Ammon's horn (tissue), 1 donor: ENCODE results near the gene CES1.
"Not testable (repeated sequence)": the region's sequence is repeated elsewhere in the genome, so short reads cannot be mapped to it uniquely, and the experiment has no call there.

Experiments
- DNase-seq: peaks from one replicate; pipeline ENCODE4 v3.0.0-alpha.2; 2016; ENCODE audit warnings: low spot score

Gene CES1

DNA sequence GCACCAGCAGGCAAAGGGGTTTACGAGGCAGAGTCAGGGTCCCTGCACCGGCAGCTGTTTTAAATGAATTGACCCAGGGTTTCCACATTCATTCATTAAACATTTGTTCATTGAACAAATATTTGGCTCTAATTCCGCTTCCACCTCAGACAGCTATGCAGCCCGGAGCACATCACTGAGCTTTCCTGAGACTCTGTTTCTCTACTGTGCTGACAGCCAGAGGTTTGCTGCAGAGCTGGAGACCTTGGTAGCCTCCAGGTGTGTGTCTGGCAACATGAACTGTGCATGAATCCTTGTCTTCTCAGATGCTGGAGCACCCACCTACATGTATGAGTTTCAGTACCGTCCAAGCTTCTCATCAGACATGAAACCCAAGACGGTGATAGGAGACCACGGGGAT, 42.7 kb downstream of the CES1 start:
- DNase-seq, result not testable (repeated sequence)

DNA sequence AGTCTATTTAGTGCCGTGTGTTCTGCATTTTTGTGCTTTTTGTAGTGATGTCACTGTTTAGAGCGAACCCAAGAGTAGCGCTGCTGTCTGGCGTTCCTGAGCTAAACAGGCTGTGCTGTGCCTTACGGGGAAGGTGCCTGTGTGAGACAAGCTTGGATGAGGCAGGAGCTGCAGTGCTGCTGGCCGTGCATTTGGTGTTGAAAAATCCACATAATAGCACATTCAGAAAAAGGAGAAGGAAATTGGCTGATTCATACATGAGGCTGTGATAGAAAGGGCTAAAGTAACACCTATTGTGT, 50.2 kb downstream of the CES1 start:
- not testable (repeated sequence) for DNase-seq

DNA sequence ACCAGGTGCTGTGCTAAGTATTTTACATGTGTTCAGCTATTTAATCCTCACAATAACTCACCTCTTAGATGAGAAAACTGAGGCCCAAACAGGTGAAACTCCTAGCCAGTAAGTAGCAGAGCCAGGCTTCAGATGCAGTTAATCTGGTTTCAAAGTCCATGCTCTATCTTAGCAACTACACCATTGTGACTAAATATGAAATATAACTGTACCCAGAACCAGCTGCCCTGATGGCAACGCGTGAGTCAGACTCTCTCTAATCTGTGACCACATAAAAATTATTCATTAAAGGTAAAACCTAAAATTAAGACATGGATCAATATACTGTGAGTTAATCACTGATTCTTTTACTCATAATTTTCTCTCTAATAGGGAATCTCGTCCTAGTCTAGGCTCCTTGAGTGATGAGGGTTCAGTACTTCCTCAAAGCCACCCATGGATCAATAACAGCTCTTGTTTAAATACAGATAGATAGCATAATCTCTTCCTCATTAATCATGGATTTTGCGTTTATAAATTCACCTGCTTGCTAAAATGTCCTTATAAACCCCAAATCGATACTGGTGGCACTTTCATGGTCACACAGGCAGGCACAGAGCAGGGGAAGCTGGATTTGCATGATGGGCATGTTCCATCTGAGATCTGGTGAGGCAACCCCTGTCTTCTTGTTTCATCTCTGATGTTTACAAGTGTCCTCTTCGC, 50.7 kb downstream of the CES1 start:
- DNase-seq, result not testable (repeated sequence)

DNA sequence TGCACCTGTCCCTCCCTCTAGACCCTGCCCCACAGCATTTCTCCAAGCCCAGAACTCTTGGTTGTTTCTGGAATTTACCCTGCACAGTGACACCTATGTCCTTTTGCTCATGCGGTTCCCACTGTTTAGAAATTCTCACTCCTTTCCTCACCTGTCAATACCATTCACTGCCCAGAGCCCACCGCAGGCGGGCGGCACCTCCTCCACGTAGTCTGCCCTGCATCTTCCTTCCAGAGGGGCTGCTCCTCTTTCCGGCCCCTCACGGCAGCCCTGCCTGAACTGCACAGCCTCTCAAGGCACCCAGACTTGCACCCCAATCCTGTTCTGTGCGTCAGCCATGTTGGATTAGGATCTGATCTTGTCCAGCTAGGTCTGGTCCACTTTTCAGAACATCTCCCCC, 51.4 kb downstream of the CES1 start:
- not testable (repeated sequence) for DNase-seq

DNA sequence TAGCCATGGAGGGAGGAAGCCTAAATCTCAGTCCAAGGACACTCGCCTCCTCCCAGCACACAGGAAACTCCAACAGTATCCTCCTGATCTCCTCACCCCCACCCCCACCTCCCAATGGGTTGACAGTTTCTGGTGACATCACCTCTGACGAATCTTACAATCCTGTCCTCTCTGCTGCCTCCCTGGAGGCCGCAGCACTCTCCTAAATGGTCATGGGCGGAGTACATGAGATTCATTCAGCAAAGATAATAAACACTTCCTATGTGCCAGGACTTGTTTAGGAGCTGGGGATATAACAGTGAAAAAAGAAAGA, 52.8 kb downstream of the CES1 start:
- DNase-seq, result not testable (repeated sequence)

- DNase-seq, result no peak
Observed at GRCh38 chr16:55779402-55780094, 53.3 kb downstream of the CES1 start.

DNA sequence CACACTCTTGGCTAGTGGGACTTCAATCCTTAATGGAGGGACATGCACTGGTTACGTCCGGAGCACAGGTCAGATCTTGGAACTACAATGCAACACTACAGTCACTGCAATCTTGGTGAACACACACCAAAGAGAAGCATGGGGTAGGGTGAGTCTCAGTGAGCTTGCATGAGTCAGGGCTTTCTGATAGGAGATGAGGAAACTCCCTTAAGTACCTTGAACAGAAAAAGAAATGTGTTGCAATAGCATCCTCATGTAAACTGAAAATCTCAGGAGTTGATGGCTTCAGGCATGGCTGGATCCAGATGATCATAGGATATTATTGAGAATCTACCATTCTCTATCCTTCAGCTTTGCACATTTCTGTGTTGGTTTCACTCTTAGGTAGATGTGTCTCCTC, 54.1 kb downstream of the CES1 start:
- DNase-seq, result no peak

- DNase-seq, result no peak
Observed at GRCh38 chr16:55775857-55776256, 57.0 kb downstream of the CES1 start.

GRCh38 chr16:55773859-55774549, 58.9 kb downstream of the CES1 start:
- DNase-seq, result no peak

GRCh38 chr16:55765161-55765560, 67.7 kb downstream of the CES1 start:
- DNase-seq, result no peak

DNA sequence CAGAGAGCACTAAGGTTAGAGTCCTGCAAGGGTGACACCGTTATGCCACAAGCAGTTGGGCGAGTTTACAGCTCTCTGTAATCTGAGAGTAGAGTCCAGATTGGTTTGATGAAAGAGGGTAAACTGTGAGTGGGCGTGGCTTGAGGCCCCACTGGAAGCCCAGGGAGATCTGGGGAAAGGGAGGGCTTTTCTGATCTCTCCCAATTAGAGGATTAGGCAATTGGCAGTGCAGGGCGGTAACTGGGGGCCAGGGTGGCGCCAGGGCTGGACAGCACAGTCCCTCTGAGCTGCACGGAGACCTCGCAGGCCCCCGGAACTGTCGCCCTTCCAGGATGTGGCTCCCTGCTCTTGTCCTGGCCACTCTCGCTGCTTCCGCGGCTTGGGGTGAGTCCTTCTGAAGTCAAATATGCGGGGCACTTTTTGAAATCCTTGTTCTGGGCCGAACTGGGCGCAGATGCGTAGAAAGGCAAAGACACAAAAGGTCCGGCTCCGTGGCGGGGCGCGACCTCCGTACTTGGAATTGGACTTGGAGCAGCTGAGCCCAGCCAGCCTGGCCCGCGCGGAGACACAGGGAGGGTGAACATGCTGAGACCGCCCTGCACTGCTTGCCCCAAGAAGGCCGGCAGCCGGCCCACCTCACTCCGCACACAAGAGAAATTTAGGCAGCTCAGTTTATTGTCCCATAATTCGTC, 72.4 kb downstream of the CES1 start:
- DNase-seq, result no peak

- not testable (repeated sequence) for DNase-seq
Observed at GRCh38 chr16:55759965-55760309, 73.0 kb downstream of the CES1 start.

- not testable (repeated sequence) for DNase-seq
Observed at GRCh38 chr16:55757595-55758527, 75.0 kb downstream of the CES1 start.

DNA sequence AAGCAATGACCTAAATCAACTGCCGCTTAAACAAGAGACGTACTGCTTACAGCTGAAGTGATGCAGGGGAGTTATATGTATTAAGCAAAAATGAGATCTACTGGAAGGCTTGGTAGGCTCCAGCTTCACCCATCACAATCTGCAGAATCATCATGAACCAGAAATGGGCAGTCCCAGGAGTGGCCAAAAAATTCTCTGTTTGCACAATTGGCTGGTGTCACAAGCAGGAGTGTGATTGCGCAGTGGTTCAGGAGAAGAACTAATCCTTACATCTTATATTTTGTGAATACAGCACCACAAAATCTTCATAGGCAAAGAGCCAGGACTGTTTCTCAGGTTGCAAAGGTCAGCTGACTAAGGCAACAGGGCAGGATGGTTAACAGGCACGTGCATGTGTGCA, 75.9 kb downstream of the CES1 start:
- no peak for DNase-seq

- no peak for DNase-seq
Observed at GRCh38 chr16:55754056-55754455, 78.8 kb downstream of the CES1 start.

GRCh38 chr16:55753145-55753631, 79.7 kb downstream of the CES1 start:
- not testable (repeated sequence) for DNase-seq
